Measurements from ENCODE around the gene ERCC2.
"Not testable (repeated sequence)": the region's sequence is repeated elsewhere in the genome, so short reads cannot be mapped to it uniquely, and the experiment has no call there.

Gene ERCC2

GRCh38 chr19:45413497-45413896, 43.1 kb upstream of the ERCC2 start:
- no peak for DNase-seq (ENCODE audit: low read depth)
- in situ Hi-C loops (cut with HindIII; ENCODE audit: low sequenced_read_pairs), result no loop called here
- H3K4me3 ChIP-seq (ENCODE audit: low read depth, low read length), result no peak overlapping the region

GRCh38 chr19:45410330-45410729, 40.0 kb upstream of the ERCC2 start:
- DNase-seq (ENCODE audit: low read depth); in situ Hi-C loops (cut with HindIII; ENCODE audit: low sequenced_read_pairs); H3K4me3 ChIP-seq (ENCODE audit: low read depth, low read length): not testable (repeated sequence)

More at GRCh38 chr19:45413497-45413896, 43.1 kb upstream of the ERCC2 start:
- no peak for TF ChIP-seq CTCF (IDR thresholded peaks at IDR 0.05; ENCODE audit: low read depth, low read length, missing control alignments)

GRCh38 chr19:45409557-45409920, 39.2 kb upstream of the ERCC2 start:
- DNase-seq (ENCODE audit: low read depth), result no peak
- no peak for TF ChIP-seq CTCF (IDR thresholded peaks at IDR 0.05; ENCODE audit: low read depth, low read length, missing control alignments)
- in situ Hi-C loops (cut with HindIII; ENCODE audit: low sequenced_read_pairs), result no loop called here
- no peak overlapping the region for H3K4me3 ChIP-seq (ENCODE audit: low read depth, low read length)

- no peak overlapping the region for H3K4me3 ChIP-seq (ENCODE audit: low read depth, low read length)
- DNase-seq (ENCODE audit: low read depth), result no peak
- no peak for TF ChIP-seq CTCF (IDR thresholded peaks at IDR 0.05; ENCODE audit: low read depth, low read length, missing control alignments)
- in situ Hi-C loops (cut with HindIII; ENCODE audit: low sequenced_read_pairs), result no loop called here
These were observed 38.6 kb upstream of the ERCC2 start for GRCh38 chr19:45408830-45409556.

GRCh38 chr19:45408121-45408520, 37.7 kb upstream of the ERCC2 start:
- in situ Hi-C loops (cut with HindIII; ENCODE audit: low sequenced_read_pairs), result no loop called here
- DNase-seq (ENCODE audit: low read depth), result no peak
- TF ChIP-seq CTCF (IDR thresholded peaks at IDR 0.05; ENCODE audit: low read depth, low read length, missing control alignments), result no peak
- H3K4me3 ChIP-seq (ENCODE audit: low read depth, low read length), result no peak overlapping the region

GRCh38 chr19:45407585-45407984, 37.2 kb upstream of the ERCC2 start:
- DNase-seq (ENCODE audit: low read depth); H3K4me3 ChIP-seq (ENCODE audit: low read depth, low read length); in situ Hi-C loops (cut with HindIII; ENCODE audit: low sequenced_read_pairs): not testable (repeated sequence)

GRCh38 chr19:45407091-45407375, 36.7 kb upstream of the ERCC2 start:
- in situ Hi-C loops (cut with HindIII; ENCODE audit: low sequenced_read_pairs), result no loop called here
- peak overlapping the region; percentile 67 for H3K4me3 ChIP-seq (ENCODE audit: low read depth, low read length)
- no peak for TF ChIP-seq CTCF (IDR thresholded peaks at IDR 0.05; ENCODE audit: low read depth, low read length, missing control alignments)
- DNase-seq (ENCODE audit: low read depth), result no peak
